Measurements from ENCODE around the gene MS4A10.

The MS4A10 gene

DNA sequence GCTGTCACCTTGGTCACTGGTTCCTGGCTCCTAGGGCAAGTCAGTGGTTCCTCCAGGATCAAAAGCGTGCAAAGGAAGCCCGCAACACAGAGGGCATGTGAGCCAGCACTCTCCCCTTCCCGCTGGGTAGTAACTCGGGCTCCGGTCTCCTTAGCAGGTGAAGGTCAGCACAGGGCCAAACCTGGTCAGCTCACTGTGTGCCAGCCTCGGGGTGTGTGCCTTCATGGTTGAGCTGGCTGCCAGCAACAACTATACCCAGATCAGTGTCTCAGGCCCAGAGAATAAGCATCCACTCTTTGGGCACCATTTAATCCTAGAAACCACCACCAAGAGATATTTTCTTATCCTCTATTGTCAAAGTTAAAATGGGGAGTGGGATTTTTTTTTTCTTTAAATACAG lies 40.7 kb downstream of the MS4A10 start:
- H3K27ac ChIP-seq: no peak overlapping the region
- TF ChIP-seq ZFX (IDR thresholded peaks at IDR 0.05): no peak
- TF ChIP-seq, protein P1, sequence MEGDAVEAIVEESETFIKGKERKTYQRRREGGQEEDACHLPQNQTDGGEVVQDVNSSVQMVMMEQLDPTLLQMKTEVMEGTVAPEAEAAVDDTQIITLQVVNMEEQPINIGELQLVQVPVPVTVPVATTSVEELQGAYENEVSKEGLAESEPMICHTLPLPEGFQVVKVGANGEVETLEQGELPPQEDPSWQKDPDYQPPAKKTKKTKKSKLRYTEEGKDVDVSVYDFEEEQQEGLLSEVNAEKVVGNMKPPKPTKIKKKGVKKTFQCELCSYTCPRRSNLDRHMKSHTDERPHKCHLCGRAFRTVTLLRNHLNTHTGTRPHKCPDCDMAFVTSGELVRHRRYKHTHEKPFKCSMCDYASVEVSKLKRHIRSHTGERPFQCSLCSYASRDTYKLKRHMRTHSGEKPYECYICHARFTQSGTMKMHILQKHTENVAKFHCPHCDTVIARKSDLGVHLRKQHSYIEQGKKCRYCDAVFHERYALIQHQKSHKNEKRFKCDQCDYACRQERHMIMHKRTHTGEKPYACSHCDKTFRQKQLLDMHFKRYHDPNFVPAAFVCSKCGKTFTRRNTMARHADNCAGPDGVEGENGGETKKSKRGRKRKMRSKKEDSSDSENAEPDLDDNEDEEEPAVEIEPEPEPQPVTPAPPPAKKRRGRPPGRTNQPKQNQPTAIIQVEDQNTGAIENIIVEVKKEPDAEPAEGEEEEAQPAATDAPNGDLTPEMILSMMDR (conservative IDR thresholded peaks at IDR 0.05): no peak

DNA sequence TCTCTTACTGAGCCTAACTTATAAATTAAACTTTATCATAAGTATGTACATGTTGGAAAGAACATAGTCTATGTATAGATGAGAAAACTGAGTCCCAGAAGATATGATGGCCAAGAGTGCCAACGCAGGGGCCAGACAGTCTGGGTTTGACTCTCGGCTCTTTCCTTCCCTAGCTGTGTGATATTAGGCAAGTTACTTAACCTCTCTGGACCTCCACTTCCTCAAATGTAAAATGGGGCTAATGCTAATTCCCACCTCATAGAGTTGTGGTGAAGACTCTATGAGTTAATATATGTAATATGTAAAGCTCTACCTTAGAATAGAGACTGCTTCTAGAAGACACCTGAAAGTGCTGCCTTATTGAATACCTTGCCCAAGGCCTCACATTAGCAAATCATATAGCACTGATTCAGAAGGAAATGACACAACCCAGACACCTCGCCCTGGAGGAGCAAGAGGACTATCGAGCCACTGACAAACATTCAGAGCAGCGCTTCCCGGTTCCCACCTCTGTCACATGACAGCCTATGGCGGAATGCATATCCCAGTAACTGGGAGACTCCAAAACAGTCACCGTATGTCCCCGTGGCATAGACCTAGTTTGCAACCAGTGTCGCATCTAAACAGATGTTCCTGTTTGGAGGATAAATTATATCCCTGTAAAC lies 45.5 kb downstream of the MS4A10 start:
- TF ChIP-seq, protein P1 (conservative IDR thresholded peaks at IDR 0.05): no peak
- no peak for TF ChIP-seq ZFX (IDR thresholded peaks at IDR 0.05)
- H3K27ac ChIP-seq: no peak overlapping the region

DNA sequence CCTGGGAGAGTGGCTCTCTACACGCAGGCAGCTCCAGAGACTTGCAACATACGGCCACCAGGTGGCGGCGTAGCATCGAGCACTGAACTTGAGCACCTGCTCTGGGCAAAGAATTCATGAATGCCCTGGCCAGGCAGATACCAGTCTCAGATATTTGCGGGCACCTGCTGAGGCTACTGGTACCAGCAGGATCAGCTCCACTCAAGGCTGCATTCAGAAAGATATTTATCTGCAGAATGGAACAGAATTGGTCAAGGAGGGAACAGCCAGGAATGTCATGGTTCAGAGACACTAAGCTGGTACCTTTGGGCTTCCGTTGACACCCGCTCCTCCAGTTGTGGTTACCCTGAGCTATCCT lies 46.0 kb downstream of the MS4A10 start:
- TF ChIP-seq, protein P1 (conservative IDR thresholded peaks at IDR 0.05): peak; percentile 97
- TF ChIP-seq ZFX (IDR thresholded peaks at IDR 0.05): no peak
- no peak overlapping the region for H3K27ac ChIP-seq

DNA sequence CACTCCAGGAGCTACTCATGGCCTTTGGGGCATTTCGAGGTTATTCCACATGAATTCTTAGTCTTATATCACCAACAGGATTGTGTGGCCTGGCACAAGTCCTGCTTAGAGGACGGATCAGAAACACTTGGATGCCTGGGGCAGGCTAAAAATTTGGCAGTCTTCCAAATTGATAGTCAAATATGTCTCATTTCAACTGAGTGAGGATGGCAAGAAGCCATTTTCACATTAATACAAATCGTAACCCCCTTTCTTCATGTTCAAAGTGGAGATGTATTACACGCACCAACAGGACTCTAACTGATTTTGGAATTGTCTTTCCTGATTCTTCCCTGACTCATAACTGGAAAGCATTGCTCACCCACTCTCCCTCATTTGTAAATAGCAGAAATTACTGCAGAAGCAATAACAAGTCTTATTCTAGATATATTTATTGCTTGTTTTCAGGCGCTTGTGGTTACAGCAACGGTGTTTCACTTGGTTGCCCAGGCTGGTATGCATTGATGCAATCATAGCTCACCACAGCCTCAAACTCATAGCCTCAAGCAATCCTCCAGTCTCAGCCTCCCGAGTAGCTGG lies 46.5 kb downstream of the MS4A10 start:
- TF ChIP-seq, protein P1 (conservative IDR thresholded peaks at IDR 0.05): no peak
- no peak for TF ChIP-seq ZFX (IDR thresholded peaks at IDR 0.05)
- H3K27ac ChIP-seq: no peak overlapping the region

DNA sequence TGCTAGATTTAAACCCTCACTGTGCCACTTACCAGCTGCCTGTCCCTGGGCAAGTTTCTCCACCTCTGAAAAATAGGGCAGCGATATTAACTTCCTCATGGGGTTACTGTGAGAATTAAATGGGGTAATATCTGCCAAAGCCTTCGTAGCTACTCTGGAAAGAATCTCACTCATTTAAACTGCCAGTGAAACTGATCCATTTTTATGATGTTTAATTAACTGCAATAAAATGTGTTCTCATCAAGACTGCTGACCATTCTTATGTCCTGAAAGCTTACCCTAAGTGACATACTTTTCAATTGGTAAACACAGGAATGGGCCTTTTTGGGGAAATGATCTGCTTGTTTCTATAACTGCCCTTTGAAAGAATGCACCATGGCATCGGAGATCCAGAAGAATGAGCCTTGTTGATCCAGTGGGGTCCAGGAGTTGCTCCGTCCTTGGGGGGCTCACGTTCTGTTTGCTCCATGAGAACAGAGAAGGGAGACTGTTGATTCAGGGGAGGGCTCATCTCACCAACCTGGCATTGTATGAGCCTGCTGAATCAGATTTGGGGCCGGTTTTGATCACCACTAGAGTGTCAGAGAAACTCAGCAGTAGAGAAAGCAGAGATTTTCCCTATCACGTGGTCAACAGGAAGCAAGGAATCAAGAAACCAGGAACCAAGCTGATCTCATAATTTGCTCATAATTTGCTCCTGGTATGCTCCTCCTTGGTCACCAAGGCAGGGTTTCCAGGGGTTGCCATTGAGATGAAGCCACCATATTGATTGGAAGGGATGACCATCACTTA lies 49.8 kb downstream of the MS4A10 start:
- TF ChIP-seq, protein P1 (conservative IDR thresholded peaks at IDR 0.05): no peak
- no peak for TF ChIP-seq ZFX (IDR thresholded peaks at IDR 0.05)
- peak overlapping the region; percentile 75 for H3K27ac ChIP-seq

DNA sequence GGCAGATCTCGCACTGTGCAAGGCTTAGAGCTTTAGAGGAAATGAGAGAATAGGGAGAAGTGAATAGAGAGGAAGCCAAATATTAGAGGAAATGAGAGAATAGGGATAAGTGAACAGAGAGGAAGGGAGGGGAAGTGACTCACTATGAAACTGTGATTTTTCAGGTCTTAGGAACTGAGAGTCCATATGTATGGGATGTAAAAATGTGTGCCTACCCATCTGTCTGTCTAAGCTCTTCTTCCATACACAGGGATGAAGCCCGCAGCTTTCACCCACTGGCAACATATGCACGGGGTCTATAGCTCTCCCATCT lies 50.4 kb downstream of the MS4A10 start:
- TF ChIP-seq, protein P1 (conservative IDR thresholded peaks at IDR 0.05): no peak
- TF ChIP-seq ZFX (IDR thresholded peaks at IDR 0.05): no peak

DNA sequence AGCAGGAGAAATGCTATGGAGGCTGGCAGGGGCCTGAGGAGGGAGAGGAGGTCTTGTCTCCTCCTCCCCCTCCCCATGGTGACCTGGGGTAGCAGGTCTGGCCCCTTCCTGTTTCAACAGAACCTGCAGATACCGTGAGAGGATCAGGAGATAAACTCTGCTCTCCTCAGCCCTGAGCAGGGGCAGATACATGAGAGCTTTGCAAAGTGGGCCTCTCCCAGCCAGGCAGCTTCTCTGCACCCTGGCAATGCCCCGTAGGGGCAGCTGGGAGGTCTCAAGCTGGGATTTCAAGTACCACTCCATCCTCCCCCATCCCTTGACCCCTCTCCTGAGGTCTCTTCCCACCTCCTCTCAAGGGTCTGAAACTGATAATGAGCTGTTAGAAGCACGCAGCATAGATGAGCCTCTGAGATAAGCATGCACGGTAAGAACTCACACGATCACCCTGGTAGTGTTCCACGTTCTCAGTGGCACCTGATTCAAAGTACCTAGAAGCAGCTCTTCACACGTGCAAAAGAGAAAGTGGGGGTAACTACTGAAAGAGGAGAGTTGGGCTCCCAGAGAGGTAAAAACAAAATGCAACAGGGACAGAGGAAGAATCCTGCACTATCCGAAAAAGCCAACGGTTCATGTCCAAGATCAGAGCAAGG lies 51.9 kb downstream of the MS4A10 start:
- no peak overlapping the region; the same call in 1 of the 2 replicates for H3K27ac ChIP-seq
- TF ChIP-seq, protein P1 (conservative IDR thresholded peaks at IDR 0.05): no peak

More for the DNA sequence above, 50.4 kb downstream of the MS4A10 start:
- H3K27ac ChIP-seq: peak overlapping the region; percentile 75

All from C4-2B (cell line).